ENCODE results near the gene LCN1.

GRCh38 chr9:135482015-135482754 is 39.1 kb upstream of the LCN1 start:
- TF ChIP-seq CTCF (conservative IDR thresholded peaks at IDR 0.05; ENCODE audit: low read depth in 2 of 2) (no peak), CREB1 (CRISPR knock-in tag; IDR thresholded peaks at IDR 0.05; ENCODE audit: low read depth) (no peak), EZH2phosphoT487 (IDR thresholded peaks at IDR 0.05; ENCODE audit: unreplicated experiment) (no peak), POLR2AphosphoS5 (IDR thresholded peaks at IDR 0.05; ENCODE audit: low read depth) (no peak), ZNF114 (CRISPR knock-in tag; IDR thresholded peaks at IDR 0.05) (no peak), EZH2 (IDR thresholded peaks at IDR 0.05; ENCODE audit: low read depth, unreplicated experiment) (no peak), ZNF331 (CRISPR knock-in tag; IDR thresholded peaks at IDR 0.05; ENCODE audit: low read depth) (no peak), REST (IDR thresholded peaks at IDR 0.05; ENCODE audit: unreplicated experiment) (no peak), JUNB (IDR thresholded peaks at IDR 0.05; ENCODE audit: unreplicated experiment) (no peak)

Measured in GM23338 (cell line).